CD4-positive, alpha-beta T cell (primary cell): Measurements from ENCODE around the gene PI4KB. TPM values are rescaled to one million over a fixed set of nuclear protein-coding genes. Genes with fewer than 3 reads are reported as not detected.
A peak's percentile ranks its signal among the peaks of the same experiment; 100 is the strongest.

Experiments used
- ATAC-seq: fragments of 200-7000 bp; cut with Tn5 transposase; one replicate; pipeline ENCODE4 v1.10.0; 2022; ENCODE audit warnings: mild to moderate bottlenecking; ENCODE audit not compliant: poor library complexity
- CTCF ChIA-PET: fragments of 350-600 bp; sonication (Branson Sonifier 250); formaldehyde crosslinking; loops from one replicate; lab custom pipeline; 2021; ENCODE audit warnings: antibody characterized with exemption, inconsistent platforms; lab: Charles Lee
- POLR2A ChIA-PET: fragments of 350-600 bp; sonication (Branson Sonifier 250); formaldehyde crosslinking; loops from one replicate; lab custom pipeline; 2021; ENCODE audit warnings: antibody characterized with exemption, inconsistent platforms; lab: Charles Lee
- DNase-seq, 14 experiments: peaks; one replicate each; pipeline ENCODE4 v3.0.0-alpha.2; 2013 to 2020; ENCODE audit warnings: mixed read lengths in 2 of 14
- H3K27ac ChIP-seq, 2 donors: one replicate each; pipeline versions ENCODE4 v1.5.1 to v1.7.0; 2013; ENCODE audit warnings: low read length in 2 of 2, low read depth in 1 of 2, mild to moderate bottlenecking in 1 of 2
- H3K27me3 ChIP-seq, 2 experiments: 1 replicate in 1 of 2; 2 replicates in 1 of 2; pipeline versions ENCODE4 v1.6.1 to v1.7.0; 2013; ENCODE audit warnings: low read length in 2 of 2, control low read depth in 1 of 2, mild to moderate bottlenecking in 1 of 2, moderate library complexity in 1 of 2; ENCODE audit not compliant: insufficient read depth in 2 of 2, control insufficient read depth in 1 of 2
- H3K36me3 ChIP-seq: one replicate; pipeline ENCODE4 v1.6.1; 2013; ENCODE audit warnings: low read length, control low read depth; ENCODE audit not compliant: insufficient read depth
- H3K4me1 ChIP-seq: one replicate; pipeline ENCODE4 v1.6.1; 2013; ENCODE audit warnings: low read length, control low read depth; ENCODE audit not compliant: insufficient read depth
- H3K4me3 ChIP-seq: one replicate; pipeline ENCODE4 v1.5.1; 2013; ENCODE audit warnings: mild to moderate bottlenecking, low read length, moderate library complexity
- H3K9me3 ChIP-seq, 2 experiments: 1 replicate in 1 of 2; 2 replicates in 1 of 2; pipeline versions ENCODE4 v1.6.1 to v1.7.0; 2013; ENCODE audit warnings: low read length in 2 of 2, mild to moderate bottlenecking in 2 of 2, control low read depth in 1 of 2, moderate library complexity in 1 of 2; ENCODE audit not compliant: control insufficient read depth in 1 of 2, insufficient read depth in 1 of 2
- H3K27ac Mint-ChIP-seq: one replicate; pipeline ENCODE4 v1.8.0; 2020; ENCODE audit warnings: mixed read lengths
- H3K27me3 Mint-ChIP-seq: one replicate; pipeline ENCODE4 v1.8.0; 2021; ENCODE audit warnings: mixed read lengths
- H3K36me3 Mint-ChIP-seq: one replicate; pipeline ENCODE4 v1.8.0; 2021; ENCODE audit warnings: low read depth, mixed read lengths
- H3K4me1 Mint-ChIP-seq: one replicate; pipeline ENCODE4 v1.8.0; 2021; ENCODE audit warnings: low read depth, mixed read lengths
- H3K4me3 Mint-ChIP-seq: one replicate; pipeline ENCODE4 v1.8.0; 2020; ENCODE audit warnings: mild to moderate bottlenecking, mixed read lengths
- H3K9me3 Mint-ChIP-seq: one replicate; pipeline ENCODE4 v1.8.0; 2020; ENCODE audit warnings: mixed read lengths
- CTCF ChIP-seq: fragments of 200-600 bp; IDR thresholded peaks from one replicate; pipeline ENCODE4 v1.8.0; 2022; ENCODE audit warnings: antibody characterized with exemption, mild to moderate bottlenecking
- intact Hi-C, 2 experiments: fragments of 100-400 bp; cut with DNase I in 1 of 2; cut with micrococcal nuclease in 1 of 2; formaldehyde crosslinking; loops; one replicate each; pipeline versions ENCODE4 v1.15.1 to v1.9.0; 2023 to 2025; cut with DNase I, micrococcal nuclease
- polyA plus RNA-seq, 2 donors: library from polyadenylated mRNA; unstranded; fragments of 120-200 nt; gene quantifications; one replicate each; pipeline ENCODE4 v1.2.1, GENCODE V29; 2013
- total RNA-seq, 174 experiments: library from RNA in 2 of 174; stranded (reverse) in 2 of 174; gene quantifications; one replicate each; pipeline ENCODE4 v1.2.3 and lab custom pipeline; 2021 to 2026

PI4KB gene
- total RNA-seq: 10 to 100 TPM; 50.2 to 51.0 TPM
- polyA plus RNA-seq (2013, experiment 1 of 2): 45.4 TPM
- polyA plus RNA-seq (2013, experiment 2 of 2): 55.3 TPM
- 61.4 to 136 (median 98.1) reads per million in 172 experiments for total RNA-seq (lab: John Stamatoyannopoulos, UW)

DNA sequence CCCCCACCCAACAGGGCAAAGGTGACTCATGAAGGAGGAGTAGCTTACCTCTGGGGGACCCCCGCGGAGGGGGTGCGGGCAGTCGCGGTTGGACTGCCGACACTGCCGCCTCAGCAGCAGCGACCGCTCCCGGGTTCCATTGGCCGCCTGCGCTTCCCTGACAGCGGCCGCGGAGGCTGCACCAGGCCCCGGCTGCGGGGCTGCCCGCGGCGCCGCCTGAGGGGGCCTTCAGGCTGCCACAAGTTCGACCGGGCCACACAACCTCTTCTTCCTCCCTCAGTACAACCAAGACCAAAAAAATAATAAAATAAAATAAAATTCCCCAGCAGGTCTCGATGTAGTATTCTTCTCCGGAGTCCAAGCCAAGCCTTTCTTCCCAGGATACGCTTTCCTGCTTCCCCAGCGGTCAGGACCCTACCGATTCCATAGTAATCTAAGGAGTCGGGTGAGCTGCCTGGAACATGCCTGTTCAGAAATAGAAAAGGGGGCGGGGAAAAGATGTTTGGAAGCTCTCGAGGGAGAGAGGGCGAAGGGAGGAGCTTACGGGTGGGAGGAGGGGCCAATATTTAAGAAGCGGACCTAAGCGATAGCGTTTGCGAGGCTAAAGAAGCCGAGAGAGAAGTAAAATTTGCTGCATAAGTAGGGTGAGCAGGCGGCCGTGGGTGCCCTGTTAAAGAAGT, at the start of gene PI4KB:
Gene PI4KB, minus strand, starts transcription at position 194 of the 680 bp plus-strand sequence. CDS start 10,935 bp downstream, outside the sequence.
- no peaks in the 10 kb centered on the region for H3K9me3 Mint-ChIP-seq
- Histone ChIP-seq H3K9me3 (no peaks in the 10 kb centered on the region), H3K4me1 (peaks cover 35% of the 10 kb centered on the region), H3K27me3 (no peaks in the 10 kb centered on the region), H3K36me3 (peaks cover 27% of the 10 kb centered on the region), H3K4me3 (peak within 1 kb of the TSS; percentile 75), H3K27ac (peak within 1 kb of the TSS; percentile 84 to 96)
- peaks cover 33% of the 10 kb centered on the region for H3K4me1 Mint-ChIP-seq
- peaks cover 47% of the 10 kb centered on the region for H3K36me3 Mint-ChIP-seq
- intact Hi-C loops: loop anchor here (1.0 to 10.0 kb wide), 6 partner anchors 20 to 633 kb away; partner anchors contain the start of genes RFX5 (in 2 of the 2), GOLPH3L (in 1 of the 2), PSMB4 (in 1 of the 2) and PSMD4 (in 1 of the 2)
- H3K27me3 Mint-ChIP-seq: no peaks in the 10 kb centered on the region
- DNase-seq (peak; percentile 76 to 97 (median 85)), ATAC-seq (peak; percentile 94)
- TF ChIP-seq CTCF: no peak
- CTCF ChIA-PET: interaction anchor here (0.9 to 4.5 kb wide), 5 partner anchors 13 to 72 kb away, joined by 3 to 41 read pairs (median 5); partner anchors contain the start of gene PSMB4
- H3K4me3 Mint-ChIP-seq: peak within 1 kb of the TSS; percentile 95
- POLR2A ChIA-PET: interaction anchor here (0.6 to 3.4 kb wide), 20 partner anchors 9 to 964 kb away, joined by 3 to 54 read pairs (median 6); partner anchors contain the start of genes MRPL9, PSMB4, PSMD4 and RFX5
- H3K27ac Mint-ChIP-seq: peak within 1 kb of the TSS; percentile 93

GRCh38 chr1:151373196-151373595, 46.0 kb upstream of the PI4KB start:
- Histone ChIP-seq H3K36me3 (no peaks in the 10 kb centered on the region), H3K4me3 (no peak overlapping the region), H3K4me1 (no peaks in the 10 kb centered on the region), H3K27ac (no peak overlapping the region), H3K27me3 (no peaks in the 10 kb centered on the region), H3K9me3 (no peaks in the 10 kb centered on the region)
- H3K4me1 Mint-ChIP-seq: no peaks in the 10 kb centered on the region
- DNase-seq (no peak), ATAC-seq (no peak)
- ChIA-PET POLR2A (no interaction called here), CTCF (no interaction called here)
- intact Hi-C loops: loop anchor here in 1 of 2 experiments (5.0 kb wide), 1 partner anchor 466 kb away; no protein-coding TSS in a partner anchor
- H3K4me3 Mint-ChIP-seq: no peak overlapping the region
- no peaks in the 10 kb centered on the region for H3K36me3 Mint-ChIP-seq
- H3K27ac Mint-ChIP-seq: no peak overlapping the region
- no peaks in the 10 kb centered on the region for H3K9me3 Mint-ChIP-seq
- no peaks in the 10 kb centered on the region for H3K27me3 Mint-ChIP-seq
- no peak for TF ChIP-seq CTCF

GRCh38 chr1:151372058-151372934, 45.1 kb upstream of the PI4KB start, which contains the start of gene SELENBP1:
Gene SELENBP1 (minus strand): TSS chr1:151372705. CDS start chr1:151372641, 64 bp downstream.
- no peaks in the 10 kb centered on the region for H3K27me3 ChIP-seq
- no peaks in the 10 kb centered on the region for H3K36me3 ChIP-seq
- ChIA-PET POLR2A (no interaction called here), CTCF (no interaction called here)
- no peaks in the 10 kb centered on the region for H3K36me3 Mint-ChIP-seq
- H3K4me3 ChIP-seq: no peak within 1 kb of the TSS
- H3K4me1 ChIP-seq: no peaks in the 10 kb centered on the region
- H3K4me3 Mint-ChIP-seq: no peak within 1 kb of the TSS
- H3K27ac Mint-ChIP-seq: no peak within 1 kb of the TSS
- TF ChIP-seq CTCF: no peak
- ATAC-seq: no peak
- intact Hi-C loops: loop anchor here in 1 of 2 experiments (5.0 kb wide), 1 partner anchor 465 kb away; no protein-coding TSS in a partner anchor
- no peaks in the 10 kb centered on the region for H3K9me3 Mint-ChIP-seq
- no peaks in the 10 kb centered on the region for H3K9me3 ChIP-seq
- H3K4me1 Mint-ChIP-seq: no peaks in the 10 kb centered on the region
- H3K27ac ChIP-seq: no peak within 1 kb of the TSS
- H3K27me3 Mint-ChIP-seq: no peaks in the 10 kb centered on the region
- no peak for DNase-seq
